Stimulated activated CD8-positive, alpha-beta memory T cell treated with anti-CD3 and anti-CD28 coated beads, Interleukin-12 subunit alpha, Interleukin-12 subunit beta, amount 100 ng/mL, for 24 hours (primary cell): ENCODE results near the gene ACKR4.
"Not testable (repeated sequence)": the region's sequence is repeated elsewhere in the genome, so short reads cannot be mapped to it uniquely, and the experiment has no call there.

Experiments
- DNase-seq: peaks from one replicate; pipeline ENCODE4 v3.0.0-alpha.2; 2020; ENCODE audit errors: extremely low read depth

Gene ACKR4

DNA sequence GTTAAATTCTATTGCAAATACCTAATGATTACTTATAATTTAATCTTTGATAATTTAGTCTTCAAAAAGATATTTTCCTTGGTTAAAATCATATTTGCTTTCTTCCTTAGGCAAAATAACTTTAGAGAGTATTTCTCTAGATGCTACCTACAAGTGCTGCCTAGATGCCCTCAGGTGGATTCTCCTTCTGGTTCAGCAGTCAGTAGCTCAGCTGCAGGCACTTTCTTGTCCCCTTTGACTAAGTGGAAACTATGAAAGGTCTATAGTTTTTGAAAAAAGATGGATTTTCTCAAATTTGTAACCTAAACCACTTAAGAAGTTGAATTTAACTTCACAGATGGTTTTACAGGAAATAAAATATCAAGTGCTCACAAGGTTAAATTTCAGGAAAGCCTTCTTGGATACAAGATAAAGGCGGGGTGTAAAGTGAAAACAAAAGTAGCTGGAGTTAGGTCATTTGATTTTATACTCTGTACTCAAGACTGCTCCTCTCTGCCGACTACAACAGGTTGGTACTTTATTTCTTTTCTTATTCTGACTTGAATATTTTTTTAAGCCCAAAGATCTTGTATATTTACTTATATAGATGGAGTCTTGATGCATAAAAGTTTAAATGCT, at the start of gene ACKR4:
ACKR4 (plus strand) TSS at position 455 of the 618 bp plus-strand sequence. CDS start 3,128 bp downstream, outside the sequence.
- no peak for DNase-seq

DNA sequence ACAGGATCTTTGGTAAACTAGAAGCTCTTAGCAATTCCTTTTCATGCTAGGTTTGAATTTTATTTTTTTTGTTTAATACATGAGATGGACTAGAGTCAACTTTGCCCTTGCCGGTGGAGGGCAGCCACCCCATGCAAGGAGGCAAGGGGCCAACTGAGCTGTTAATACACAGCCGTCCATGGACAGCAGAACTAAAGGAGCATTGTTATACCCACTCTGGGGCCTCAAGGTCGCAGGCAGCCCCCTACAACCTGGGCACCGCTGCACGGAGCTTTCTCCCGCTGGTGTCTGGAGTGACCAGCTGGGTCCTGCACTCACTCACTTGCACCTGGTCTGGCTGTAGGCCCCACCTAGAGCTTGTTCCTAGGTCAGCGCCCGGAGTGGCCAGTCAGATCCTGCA, 47.9 kb upstream of the ACKR4 start:
- DNase-seq = no peak

DNA sequence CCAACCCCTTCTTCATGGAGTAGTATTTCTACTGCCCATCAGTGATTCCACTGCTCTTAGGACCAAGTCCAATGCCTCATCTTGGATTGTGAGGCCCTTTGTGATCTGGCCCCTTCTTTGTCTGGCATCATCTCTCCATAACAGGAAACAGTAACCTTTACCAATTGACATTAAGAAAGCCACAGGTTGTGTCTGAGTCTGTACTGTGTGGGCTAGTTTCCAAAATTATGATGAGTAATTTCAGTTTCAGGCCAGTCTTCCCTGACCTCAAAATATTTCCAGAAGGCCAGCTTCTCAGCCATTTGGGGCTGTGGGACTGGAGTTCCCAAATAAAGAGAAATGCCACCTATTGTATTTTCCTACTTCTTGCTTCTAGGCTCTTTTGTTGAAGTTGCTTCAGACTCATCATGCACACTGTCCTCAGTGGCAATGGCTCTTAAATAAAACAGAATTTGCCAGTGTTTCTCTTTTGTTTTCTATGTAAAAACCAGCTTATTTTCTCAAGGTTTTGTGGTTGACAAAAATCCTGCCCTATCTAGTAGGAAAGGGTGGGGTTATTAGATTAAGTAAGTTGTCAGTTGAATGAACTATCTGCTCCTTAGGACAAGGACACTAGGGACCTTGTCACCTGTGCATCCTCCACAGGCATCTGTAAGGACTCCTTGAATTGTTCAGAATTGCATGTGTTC, 47.0 kb upstream of the ACKR4 start:
- no peak for DNase-seq

DNA sequence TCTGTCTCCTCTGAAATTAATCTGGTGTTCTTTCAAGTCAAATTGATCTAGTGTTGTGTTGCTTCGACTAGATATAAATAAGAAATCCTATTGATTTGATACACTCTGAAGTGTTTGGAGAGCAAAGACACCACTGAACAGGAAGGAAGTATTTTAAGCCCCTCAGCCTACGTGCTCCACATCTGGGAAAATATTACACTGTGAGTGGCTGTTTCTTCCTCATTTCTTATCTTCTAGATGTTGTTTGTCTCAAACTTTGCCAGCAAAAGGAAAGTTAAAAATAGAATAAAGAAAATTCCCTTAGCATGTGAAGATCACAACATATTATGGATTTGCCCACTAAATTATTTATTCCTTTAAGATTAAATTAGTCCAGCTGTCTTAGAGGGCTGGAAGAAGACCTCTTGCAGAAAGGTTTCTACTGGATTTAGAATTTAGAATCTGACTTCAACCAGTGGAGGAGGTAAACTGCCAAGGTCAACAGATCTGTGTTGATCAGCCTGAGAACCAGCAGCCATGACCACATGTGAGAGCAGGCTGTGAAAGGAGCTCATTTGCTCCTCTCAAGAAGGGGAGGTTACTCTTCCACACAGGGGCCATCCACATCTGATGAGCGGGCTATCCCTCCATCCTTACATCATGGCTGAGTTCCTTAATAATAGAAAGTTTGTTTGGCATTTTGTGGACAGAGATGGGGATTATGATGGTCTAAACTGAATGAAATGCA, 46.3 kb upstream of the ACKR4 start:
- no peak for DNase-seq

DNA sequence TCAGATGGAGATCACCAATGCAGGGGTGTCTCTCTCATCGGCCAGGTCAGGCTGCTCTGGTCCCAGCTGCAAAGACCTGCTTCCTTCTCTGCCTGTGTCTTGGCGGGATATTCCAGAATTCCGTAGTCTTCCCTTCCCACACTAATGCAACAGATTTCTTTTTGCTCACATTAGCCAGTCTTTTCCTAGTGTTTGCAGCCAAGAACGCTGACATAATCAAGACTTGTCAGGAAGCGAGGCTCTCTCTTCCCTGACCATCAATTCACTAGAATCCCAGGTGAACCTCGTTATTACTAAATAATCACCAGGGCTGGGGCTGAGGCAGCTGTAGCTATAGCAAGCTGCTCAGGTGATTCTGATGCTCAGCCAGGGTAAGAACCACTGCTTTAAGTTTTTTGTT, 43.2 kb upstream of the ACKR4 start:
- DNase-seq = no peak

DNA sequence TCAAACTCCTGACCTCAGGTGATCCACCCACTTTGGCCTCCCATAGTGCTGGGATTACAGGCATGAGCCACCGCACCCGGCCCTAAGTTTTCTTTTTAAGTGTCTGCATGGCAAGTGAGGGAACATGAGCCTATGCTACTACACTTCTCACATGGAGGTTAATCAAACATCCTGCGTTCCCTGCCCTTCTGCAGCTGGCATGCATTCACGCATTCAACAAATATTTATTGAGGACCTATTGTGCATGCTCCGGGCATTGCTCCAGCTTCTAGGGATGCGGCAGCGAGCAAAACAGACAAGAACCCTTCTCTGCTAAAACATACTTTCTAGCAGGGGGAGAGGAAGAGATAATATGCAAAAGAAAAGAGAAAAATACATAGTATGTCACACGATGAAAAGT, 42.6 kb upstream of the ACKR4 start:
- no peak for DNase-seq

DNA sequence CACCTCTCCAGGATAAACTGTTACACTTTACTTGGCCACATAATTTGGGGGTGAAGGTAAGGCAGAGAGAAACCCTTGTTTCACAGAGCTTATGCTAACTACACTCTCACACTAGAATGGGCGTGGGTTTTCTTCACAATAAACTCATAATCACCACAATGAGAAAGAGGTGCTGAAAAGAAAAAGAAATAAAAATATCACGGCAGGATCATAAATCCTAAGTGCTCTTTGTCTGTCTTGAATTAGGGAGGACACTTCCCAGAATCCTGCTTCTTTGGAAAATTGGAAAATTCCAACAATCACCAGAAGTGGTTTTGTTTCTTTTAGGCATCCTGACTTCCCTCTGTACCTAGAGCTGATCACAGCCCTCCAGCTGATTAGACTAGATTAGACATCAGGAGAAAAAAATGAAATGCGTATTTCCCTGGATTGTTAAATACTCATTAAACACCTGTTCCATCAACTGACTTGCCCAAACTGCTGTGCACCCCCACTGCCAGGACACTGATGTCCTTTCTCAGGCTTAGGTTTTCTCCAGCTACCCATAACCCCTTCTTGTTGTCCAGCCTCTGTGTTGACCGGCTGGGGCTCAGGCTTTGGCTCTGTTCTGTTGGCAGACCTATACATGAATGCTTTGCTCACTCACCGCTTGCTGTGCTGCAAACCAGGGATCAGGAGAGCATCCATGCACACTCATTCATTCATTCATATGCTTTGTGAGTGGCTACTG, 41.6 kb upstream of the ACKR4 start:
- no peak for DNase-seq

DNA sequence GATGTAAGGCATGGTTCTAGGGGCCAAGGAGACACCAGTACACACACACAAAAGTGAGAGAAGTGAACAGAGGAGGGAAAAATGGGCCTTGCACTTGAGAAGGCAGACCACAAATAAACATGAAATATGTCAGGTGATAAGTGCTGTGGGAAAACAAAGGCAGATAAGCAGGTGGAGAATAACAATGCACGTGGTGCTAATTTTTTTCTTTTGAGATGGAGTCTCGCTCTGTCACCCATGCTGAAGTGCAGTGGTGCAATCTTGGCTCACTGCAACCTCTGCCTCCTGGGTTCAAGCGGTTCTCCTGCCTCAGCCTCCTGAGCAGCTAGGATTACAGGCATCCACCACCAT, 41.1 kb upstream of the ACKR4 start:
- not testable (repeated sequence) for DNase-seq

DNA sequence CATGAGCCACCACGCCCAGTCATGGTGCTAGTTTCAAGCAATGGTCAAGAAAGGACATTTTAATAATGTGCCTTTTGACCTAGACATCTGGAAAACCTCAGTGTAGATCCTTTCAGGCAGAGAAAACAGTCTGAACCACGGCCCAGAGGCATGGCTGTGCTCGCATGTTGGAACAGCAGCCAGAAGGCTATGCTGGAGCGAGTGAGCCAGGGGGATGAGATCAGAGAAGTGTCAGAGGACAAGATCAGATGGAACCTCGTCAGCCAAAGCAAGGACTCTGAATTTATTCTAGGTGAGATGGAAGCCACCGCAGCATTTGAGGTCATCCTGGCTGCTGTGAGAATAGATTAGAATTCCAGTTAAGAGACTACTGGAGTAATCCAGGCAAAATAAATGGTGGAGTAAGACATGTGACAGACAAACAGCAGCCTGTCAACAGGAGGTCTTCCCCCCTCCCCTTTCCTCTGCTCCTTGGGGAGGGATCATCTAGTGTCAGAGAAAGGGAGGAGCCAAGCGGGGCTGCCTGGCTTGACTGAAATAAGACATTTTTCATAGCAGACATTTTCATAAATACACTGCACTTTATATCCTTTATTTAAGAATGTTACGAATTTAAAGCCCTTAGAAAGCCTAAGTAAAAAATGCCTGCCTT, 40.4 kb upstream of the ACKR4 start:
- DNase-seq = no peak

DNA sequence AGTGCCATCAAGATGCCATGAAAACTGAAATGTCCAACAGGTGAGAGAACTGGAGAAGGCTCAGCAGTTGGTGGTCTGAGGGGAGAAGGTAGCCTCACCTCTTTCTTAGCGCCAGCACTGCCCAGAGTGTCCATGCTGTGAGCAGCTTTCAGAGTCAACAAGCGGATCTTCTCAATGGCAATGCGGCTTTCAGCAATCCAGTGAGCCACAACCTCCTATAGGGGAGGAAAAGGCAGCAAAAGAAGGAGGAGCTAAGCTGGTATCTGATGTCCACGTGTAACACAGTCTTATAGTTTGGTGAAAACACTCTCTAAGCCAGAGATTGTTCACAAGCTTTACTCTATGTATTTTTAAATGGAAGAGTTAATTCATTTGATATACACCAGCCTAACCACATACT, 36.1 kb upstream of the ACKR4 start:
- DNase-seq = no peak

DNA sequence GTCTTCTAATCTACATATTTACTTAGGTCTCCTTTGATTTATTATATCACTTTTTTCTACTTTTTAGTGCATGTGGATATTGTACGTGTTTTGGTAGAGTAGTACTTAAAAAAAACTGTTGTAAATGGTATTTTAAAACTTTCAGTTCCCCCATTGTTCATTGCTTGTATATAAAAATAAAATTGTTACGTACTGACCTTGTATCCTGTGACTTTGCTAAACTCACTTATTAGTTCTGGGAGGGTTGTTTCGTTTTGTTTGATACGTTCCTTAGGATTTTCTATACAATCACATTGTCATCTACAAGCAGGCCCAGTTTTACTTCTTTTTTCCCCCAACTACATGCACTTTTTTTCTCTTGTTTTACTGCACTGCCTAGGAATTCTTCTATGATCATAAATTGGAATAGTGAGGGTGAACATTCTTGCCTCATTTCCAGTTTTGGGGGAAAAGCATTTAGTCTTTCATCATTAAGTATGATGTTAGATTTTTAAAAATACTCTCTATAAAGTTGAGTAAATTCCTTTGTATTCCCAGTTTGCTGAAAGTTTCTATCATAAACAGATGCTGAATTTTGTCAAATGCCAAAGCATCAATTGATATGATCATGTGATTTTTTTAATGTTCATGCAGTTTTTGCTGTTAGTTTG, 33.5 kb upstream of the ACKR4 start:
- DNase-seq = no peak

DNA sequence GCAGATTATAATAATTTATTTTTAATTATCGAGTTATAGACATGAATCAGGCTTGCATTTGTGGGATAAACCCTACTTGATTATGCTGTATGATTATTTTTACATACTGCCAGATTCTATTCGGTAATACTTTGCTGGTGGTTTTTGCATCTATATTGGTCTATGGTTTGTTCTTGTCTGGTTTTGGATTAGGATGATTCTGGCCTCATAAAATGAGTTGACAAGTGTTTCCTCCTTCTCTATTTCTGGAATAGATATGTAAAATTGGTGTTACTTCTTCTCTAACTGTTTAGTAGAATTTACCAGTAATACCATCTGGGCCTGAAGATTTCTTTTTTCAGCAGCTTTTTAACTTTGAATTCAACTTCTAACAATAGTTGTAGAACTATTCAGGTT, 33.0 kb upstream of the ACKR4 start:
- no peak for DNase-seq

DNA sequence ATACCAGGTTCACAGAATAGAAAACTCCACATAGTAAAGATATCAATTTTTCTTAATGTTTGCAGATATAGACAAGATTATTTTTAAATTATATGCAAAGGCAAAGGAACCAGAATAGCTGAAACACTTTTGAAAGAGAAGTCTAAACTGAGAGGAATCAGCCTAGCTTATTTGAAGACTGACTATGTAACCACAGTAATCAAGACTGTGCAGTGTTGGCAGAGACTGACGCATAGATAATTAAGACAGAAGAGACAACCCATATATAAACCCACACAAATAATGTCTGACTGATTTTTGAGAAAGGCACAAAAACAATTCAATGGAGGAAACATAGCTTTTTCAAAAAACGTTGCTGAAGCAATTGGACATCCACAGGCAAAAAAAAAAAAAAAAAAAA, 28.6 kb upstream of the ACKR4 start:
- DNase-seq = no peak

DNA sequence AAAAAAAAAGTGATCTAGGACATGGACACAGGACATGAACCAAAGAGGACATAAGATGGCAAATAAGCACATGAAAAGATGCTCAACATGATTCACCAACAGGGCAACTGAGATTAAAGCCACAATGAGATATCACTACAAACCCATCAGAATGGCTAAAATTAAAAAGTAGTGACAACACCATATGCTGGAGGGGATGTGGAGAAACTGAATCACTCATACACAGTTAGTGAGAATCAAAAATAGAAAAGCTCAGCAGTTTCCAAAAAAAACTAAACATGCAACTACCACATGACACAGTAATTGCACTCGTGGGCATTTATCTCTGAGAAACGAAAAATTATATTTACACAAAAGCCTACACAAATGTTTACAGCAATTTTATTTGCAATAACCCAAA, 27.9 kb upstream of the ACKR4 start:
- no peak for DNase-seq

DNA sequence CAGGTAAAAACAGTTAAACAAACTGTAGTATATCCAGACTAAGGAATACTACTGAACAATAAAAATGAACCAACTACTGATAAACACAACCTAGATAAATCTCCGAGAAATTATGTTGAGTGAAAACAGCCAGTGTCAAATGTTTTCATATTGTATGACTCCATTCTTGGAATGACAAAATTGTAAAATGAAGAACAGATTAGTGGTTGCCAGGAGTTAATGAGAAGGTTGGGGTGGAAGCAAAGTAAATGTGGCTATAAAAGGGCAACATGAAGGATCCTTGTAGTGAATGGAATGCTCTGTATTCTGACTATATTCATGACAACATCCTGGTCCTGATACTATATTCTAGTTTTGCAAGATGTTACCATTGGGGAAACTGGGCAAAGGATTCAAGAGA, 27.5 kb upstream of the ACKR4 start:
- no peak for DNase-seq

DNA sequence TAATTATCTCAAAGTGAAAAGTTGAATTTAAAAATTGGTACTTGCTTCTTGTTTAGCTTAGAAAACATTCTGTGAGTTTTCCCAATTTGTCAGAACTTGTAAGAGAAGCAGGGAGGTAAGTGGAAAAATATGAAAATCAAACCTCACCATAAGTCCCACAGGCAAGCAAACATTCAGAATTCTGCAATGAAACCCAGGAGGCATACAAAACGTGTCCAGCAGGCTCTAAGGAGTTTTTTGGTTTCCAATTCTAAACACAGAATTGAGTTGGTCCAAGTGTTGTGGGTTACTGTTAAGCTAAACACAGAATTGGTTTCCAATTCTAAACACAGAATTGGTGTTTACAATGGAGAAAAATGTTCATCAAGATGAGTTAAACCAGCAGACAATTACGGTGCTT, 27.1 kb upstream of the ACKR4 start:
- no peak for DNase-seq

DNA sequence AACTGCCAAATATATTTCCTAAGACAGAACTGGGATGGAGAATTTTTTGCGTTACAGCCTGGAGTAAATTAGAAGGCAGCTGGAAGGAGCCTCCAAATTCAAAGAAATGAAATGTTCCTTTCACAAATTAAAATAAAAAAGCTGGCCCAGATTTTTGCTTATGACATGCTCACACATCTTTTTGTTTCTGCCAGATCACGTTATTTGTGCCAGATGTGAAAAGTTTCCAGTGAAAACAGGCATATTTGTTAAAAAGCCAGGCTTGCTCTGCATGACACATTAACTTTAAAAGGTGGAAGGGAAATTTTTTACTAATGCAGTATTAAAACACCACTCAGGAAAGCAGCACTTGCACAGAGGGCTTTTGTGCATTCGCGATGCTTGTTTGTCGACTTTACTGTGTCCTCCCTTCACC, 23.3 kb upstream of the ACKR4 start:
- no peak for DNase-seq

DNA sequence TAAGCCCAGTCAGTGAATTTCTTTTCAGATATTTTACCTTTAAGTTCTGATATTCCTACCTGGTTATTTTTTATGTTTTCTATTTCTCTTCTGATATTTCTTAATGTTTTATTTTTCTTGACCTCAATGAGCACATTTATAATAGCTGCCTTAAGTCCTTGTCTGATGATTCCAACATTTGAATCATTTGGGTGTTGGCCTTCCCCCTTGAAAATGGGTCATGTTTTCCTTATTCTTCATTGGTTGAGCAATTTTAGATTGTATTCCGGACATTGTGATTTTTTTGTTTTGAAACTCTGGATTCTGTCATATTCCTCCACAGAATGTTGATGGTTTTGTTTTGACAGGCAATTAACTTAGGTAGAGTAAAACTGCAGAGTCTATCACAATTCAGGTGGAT, 9.7 kb upstream of the ACKR4 start:
- DNase-seq = no peak

DNA sequence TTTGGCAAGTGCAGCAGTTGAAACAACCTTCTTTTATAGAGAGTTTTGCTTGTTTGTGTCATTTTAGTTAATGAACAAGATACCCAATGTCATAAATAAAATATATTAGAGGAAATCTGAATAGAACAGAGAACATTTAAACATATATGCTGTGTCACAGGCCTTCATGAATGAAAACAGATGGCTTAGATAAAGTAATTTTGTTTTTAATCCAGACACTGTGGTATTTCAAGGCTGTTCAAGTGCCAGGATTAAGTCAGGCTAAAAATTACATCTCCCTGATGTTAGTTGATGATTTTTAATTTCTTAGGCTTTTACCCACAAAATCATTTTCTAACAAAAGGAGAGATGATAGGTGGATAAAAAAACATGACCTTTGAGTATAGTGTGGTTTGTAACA, 4.9 kb upstream of the ACKR4 start:
- DNase-seq = no peak

DNA sequence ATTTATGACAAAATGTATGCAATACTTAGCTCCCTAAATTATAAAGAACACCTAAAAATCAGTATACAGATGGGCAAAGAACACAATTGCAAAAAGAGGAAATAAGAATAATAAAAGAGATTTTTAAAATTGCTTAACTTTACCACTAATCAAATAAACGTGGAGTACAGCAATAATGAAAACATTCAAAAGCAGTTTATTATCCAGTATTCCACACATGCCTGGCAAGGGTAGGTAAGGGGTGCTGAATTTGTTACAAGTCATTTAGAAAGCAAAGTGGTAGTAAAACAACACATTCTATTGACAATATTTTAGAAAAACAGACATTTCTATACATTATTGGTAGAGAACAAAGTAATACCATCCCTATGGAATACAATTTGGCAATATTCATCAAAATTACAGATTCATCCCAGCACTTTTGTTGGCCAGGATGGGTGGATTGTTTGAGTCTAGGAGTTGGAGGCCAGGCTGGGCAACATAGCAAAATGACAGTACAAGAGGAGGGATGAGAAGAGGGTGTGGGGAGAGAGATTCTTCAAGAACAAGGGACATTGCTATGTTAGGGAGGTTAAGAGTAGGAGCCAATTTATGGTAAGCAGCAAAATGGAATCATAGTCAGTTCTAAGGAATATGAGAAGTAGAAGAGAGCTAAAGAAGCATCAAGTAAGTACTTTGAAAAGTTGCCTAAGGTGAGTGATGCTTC, 3.7 kb upstream of the ACKR4 start:
- DNase-seq = no peak

DNA sequence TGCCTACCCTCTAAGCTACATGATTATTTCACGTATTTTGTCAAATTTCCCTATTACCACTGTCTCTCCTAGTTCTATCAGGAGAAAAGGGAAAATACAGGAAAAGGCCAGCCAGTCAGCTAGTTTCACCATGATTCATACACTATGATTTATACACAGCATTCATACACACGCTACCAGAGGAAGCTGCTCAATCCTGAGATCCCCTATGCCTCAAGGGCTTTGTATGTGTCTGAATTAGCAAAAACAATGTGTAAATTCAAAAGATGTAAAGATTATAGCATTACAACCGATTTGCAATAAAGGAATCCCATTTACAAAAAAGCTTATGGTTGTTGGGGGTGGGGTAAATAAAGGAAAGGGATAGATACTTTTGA, 3.1 kb upstream of the ACKR4 start:
- no peak for DNase-seq
